NOMO-1 treated with DMSO at 0.1 percent for 48 hours (cell line): ENCODE data around the gene MORC2.

Experiments used
- DNase-seq: peaks from one replicate; lab custom pipeline; 2025; ENCODE audit not compliant: unreplicated experiment; lab: John Stamatoyannopoulos, UW

MORC2 gene

GRCh38 chr22:30968015-30968923, at the start of gene MORC2:
Gene MORC2 (minus strand): TSS chr22:30968774. CDS start chr22:30967889, 885 bp downstream.
- no peak for DNase-seq

- DNase-seq: no peak
These were observed 37.0 kb upstream of the MORC2 start for GRCh38 chr22:31005535-31005934.

GRCh38 chr22:31001124-31001770, 32.7 kb upstream of the MORC2 start:
- no peak for DNase-seq

GRCh38 chr22:30998329-30998728, 29.8 kb upstream of the MORC2 start:
- no peak for DNase-seq

GRCh38 chr22:30996462-30996861, 27.9 kb upstream of the MORC2 start:
- peak; percentile 66 for DNase-seq

GRCh38 chr22:30994960-30995359, 26.4 kb upstream of the MORC2 start:
- DNase-seq: no peak

- DNase-seq: no peak
These were observed 24.0 kb upstream of the MORC2 start for GRCh38 chr22:30992565-30992964.

- no peak for DNase-seq
These were observed 22.1 kb upstream of the MORC2 start for GRCh38 chr22:30990690-30991089.

GRCh38 chr22:30989474-30989873, 20.9 kb upstream of the MORC2 start:
- DNase-seq: peak; percentile 90

GRCh38 chr22:30985561-30986208, 17.1 kb upstream of the MORC2 start:
- DNase-seq: no peak

GRCh38 chr22:30984317-30984716, 15.7 kb upstream of the MORC2 start:
- no peak for DNase-seq

GRCh38 chr22:30982512-30982911, 13.9 kb upstream of the MORC2 start:
- no peak for DNase-seq

- no peak for DNase-seq
These were observed 11.4 kb upstream of the MORC2 start for GRCh38 chr22:30979932-30980331.

- peak; percentile 79 for DNase-seq
These were observed 9.9 kb upstream of the MORC2 start for GRCh38 chr22:30978304-30978962.

- DNase-seq: no peak
These were observed 1.8 kb upstream of the MORC2 start for GRCh38 chr22:30970356-30970746.

GRCh38 chr22:30969532-30970355, 1.2 kb upstream of the MORC2 start:
- DNase-seq: peak; percentile 46

- DNase-seq: peak; percentile 95
These were observed 454 bp upstream of the MORC2 start, which contains the start of gene TUG1 for GRCh38 chr22:30968924-30969531. Gene TUG1 (plus strand): TSS chr22:30969265.

- no peak for DNase-seq
These were observed 3.7 kb downstream of the MORC2 start for GRCh38 chr22:30964858-30965257.

- no peak for DNase-seq
These were observed 13.4 kb downstream of the MORC2 start for GRCh38 chr22:30955153-30955552.

GRCh38 chr22:30953206-30953605, 15.4 kb downstream of the MORC2 start:
- DNase-seq: no peak
